Subcutaneous adipose tissue (tissue), 4 donors: Measurements from ENCODE around the gene SCARB1. TPM values are rescaled to one million over a fixed set of nuclear protein-coding genes. Genes with fewer than 3 reads are reported as not detected.

Experiments used
- CTCF ChIP-seq: fragments of 450-650 bp; IDR thresholded peaks from one replicate; pipeline ENCODE4 v1.5.1; 2016; ENCODE audit warnings: low read depth, mild to moderate bottlenecking, control low read depth, antibody characterized with exemption, moderate library complexity
- total RNA-seq, 4 donors: library from RNA; depleted of rRNA; stranded (reverse); fragments of >200 nt; gene quantifications; one replicate each; pipeline ENCODE4 v1.1.0, GENCODE V29; 2016

Gene SCARB1
- total RNA-seq, 4 donors from 2014 or later: 26.6 to 58.6 (median 38.2) TPM

- no peak for TF ChIP-seq CTCF
These were observed 33.4 kb downstream of the SCARB1 start for GRCh38 chr12:124830306-124830705.

- no peak for TF ChIP-seq CTCF
These were observed 33.9 kb downstream of the SCARB1 start for GRCh38 chr12:124829708-124830304.

GRCh38 chr12:124829008-124829707, 34.5 kb downstream of the SCARB1 start:
- TF ChIP-seq CTCF: no peak

- no peak for TF ChIP-seq CTCF
These were observed 35.2 kb downstream of the SCARB1 start for GRCh38 chr12:124828264-124829007.

GRCh38 chr12:124827588-124828184, 36.0 kb downstream of the SCARB1 start:
- no peak for TF ChIP-seq CTCF

- TF ChIP-seq CTCF: no peak
These were observed 39.5 kb downstream of the SCARB1 start for GRCh38 chr12:124824195-124824594.
